Skin epidermis (tissue), 12 donors: ENCODE results near the gene LACRT.
"Not testable (repeated sequence)": the region's sequence is repeated elsewhere in the genome, so short reads cannot be mapped to it uniquely, and the experiment has no call there.

Source experiments
- H3K27ac ChIP-seq, 21 experiments: fragments of 200-600 bp; sonication (generic) in 11 of 21; one replicate each; pipeline ENCODE4 v1.5.0; 2020; ENCODE audit warnings: mild to moderate bottlenecking in 3 of 21, inconsistent platforms in 2 of 21, moderate library complexity in 2 of 21
- H3K4me3 ChIP-seq, 7 experiments: fragments of 200-600 bp; sonication (generic) in 2 of 7; one replicate each; pipeline ENCODE4 v1.5.0; 2020; ENCODE audit warnings: inconsistent platforms in 2 of 7, mild to moderate bottlenecking in 2 of 7, moderate library complexity in 1 of 7

Gene LACRT

DNA sequence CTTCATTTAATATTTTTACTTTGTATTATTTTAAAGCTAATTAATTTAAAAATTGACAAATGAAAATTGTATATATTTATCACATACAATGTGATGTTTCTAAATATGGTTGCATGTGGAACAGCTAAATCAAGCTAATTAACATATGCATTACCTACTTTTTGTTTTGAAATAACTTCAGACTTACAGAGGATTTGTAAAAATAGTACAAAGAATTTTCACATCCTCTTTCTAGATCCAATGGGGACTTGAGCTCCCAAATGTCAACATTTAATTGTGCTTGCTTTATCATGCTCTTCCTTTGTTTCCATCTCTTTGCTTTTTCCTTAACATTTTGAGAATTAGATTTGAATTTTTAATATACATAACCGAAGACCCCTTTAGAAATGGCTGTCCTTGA, 6.9 kb upstream of the LACRT start:
- H3K27ac ChIP-seq, result no peak overlapping the region
- H3K4me3 ChIP-seq, result no peak overlapping the region

DNA sequence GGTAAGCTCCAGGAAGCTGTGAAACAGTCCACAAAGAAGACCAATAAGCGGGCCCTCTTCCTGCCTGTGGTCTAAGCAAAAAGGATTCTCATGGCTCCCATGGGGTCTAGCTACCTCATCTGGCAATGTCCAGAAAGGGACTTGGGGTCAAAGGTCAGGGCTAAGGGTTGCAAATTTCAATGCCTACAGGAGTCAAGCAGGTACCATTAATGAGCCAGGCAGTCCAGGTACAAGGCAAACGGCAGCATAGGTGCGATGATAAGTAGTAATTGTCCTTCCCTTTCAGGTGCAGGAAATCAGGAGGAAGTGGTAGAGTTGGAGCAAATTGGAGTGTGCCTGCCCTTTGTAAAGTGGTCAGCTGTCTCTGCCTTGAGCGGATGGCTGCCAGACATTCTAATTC, 6.4 kb upstream of the LACRT start:
- no peak overlapping the region for H3K4me3 ChIP-seq
- H3K27ac ChIP-seq, result no peak overlapping the region

DNA sequence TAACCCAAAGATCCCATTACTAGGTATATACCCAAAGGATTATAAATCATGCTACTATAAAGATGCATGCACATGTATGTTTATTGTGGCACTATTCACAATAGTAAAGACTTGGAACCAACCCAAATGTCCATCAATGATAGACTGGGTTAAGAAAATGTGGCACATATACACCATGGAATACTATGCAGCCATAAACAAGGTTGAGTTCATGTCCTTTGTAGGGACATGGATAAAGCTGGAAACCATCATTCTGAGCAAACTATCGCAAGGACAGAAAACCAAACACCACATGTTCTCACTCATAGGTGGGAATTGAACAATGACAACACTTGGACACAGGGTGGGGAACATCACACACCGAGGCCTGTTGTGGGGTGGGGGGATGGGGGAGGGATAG, 4.4 kb upstream of the LACRT start:
- H3K4me3 ChIP-seq, H3K27ac ChIP-seq: not testable (repeated sequence)

DNA sequence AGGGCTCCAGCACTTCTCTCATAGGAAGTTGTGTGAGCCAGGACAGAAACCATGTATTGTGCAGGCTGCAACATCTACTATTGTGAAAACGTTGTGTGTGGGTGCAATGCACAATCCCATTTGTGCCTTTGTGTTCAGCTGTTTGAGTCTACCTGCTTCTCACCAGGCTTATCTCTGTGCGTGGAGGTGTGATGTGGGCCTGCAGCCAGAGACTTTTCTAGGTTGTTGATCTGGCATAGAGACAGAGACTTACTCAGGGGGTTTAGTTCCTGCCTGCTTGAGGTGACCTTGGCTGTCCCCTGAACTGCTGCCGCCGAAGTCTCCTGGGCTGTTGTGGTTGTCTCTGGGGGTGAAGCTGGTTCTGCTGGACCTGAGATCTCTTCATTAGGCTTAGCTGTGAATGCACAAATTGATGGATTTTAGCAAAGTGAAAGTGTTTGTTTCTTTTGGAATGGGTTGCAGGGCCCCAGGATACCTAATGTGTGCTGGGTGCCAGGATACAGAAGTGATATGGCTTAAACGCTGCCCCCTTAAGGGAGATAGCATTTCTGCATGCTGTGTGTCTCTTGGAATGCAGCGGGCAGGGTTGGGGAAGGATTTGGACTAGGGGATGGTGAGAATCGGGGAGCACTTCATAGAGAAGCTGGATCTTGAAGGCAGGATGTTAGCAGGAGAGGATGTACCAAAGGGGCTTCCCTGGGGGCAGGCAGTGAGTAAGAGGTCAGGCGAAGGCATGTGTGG, 2.5 kb downstream of the LACRT start:
- H3K27ac ChIP-seq, result no peak overlapping the region
- H3K4me3 ChIP-seq, result no peak overlapping the region

DNA sequence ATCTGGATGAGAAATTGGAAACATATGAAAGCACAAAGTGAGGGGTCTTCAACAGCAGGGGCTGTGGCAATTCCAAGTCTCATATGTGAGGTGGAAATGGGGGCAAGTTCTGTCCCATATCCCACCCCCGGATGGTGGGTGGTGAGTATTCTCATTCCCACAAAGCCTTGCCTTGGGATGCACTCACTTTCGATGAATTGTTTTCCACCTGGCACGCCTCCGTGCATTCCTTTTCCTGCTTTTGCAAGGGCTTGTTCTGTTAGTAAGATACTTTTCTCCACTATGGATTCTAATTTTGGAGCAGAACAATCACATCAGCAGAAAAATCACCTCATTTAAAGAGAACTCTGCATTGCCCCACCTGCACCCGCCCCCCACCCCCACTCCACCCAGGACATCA, 3.1 kb downstream of the LACRT start:
- no peak overlapping the region for H3K27ac ChIP-seq

DNA sequence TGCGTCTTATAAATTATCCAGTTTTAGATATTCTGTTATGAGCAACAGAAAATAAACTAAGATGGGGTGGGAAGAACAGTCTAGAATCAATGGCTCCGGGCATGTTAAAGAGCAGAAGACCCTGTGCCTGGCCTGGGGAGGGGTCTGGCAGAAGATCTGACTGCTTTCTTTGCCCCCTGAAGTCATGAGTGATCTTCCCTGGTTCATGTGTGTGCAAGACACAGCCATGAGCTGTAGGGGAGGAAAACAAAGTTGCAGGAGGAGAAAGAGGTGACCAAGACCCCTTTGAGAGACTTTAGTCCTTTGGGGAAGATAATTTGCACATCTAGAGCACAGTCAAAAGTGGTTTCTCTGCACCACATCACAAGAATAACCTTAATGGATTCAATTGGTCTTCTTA, 4.8 kb downstream of the LACRT start:
- H3K27ac ChIP-seq, result no peak overlapping the region
- H3K4me3 ChIP-seq, result no peak overlapping the region

More for the DNA sequence above, 3.1 kb downstream of the LACRT start:
- H3K4me3 ChIP-seq, result no peak overlapping the region

DNA sequence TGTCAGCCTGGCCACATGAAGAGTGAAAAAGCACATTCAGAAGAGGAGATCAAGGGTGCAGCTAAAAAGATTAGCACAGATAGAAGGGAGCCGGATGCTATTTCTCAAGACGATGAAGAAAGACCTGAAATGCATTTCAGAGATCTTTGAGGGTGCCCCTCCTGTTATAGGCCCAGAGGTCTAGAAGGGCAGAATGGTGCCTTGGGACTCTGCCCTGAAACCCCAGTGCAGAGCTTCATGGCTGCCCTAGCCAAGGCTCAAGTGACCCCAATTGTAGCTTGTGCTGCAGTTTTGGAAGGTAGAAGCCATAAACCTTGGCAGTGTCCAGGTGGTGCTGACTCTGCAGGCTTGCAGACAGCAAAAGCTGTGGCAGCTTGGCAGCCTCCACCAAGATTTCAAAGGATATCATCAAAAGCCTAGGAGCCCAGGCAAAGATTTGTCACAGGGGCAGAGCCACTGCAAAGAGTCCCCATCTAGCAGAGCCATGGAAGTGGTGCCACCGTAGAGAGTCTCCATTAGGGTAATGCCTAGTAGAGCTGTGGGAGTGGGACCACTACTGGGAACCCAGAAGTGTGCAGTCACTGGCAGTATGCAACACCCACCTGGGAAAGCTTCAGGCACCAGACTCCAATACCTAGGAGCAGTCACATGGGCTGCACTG, 6.4 kb downstream of the LACRT start:
- no peak overlapping the region for H3K27ac ChIP-seq
- no peak overlapping the region for H3K4me3 ChIP-seq

DNA sequence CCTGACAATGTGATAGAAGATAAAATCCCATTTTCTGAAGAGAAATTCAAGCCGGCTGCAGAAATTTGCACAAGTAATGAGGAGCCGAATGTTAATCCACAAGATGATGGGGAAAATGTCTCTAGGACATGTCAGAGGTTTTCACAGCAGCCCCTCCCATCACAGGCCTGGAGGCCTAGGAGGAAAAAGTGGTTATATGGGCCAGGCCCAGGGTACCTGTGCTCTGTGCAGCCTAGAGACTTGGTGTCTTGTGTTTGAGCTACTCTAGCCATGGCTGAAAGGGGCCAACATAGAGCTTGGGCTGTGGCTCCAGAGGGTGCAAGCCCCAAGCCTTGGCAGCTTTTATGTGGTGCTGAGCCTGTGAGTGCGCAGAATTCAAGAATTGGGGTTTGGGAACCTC, 7.4 kb downstream of the LACRT start:
- Histone ChIP-seq H3K27ac (no peak overlapping the region), H3K4me3 (no peak overlapping the region)

DNA sequence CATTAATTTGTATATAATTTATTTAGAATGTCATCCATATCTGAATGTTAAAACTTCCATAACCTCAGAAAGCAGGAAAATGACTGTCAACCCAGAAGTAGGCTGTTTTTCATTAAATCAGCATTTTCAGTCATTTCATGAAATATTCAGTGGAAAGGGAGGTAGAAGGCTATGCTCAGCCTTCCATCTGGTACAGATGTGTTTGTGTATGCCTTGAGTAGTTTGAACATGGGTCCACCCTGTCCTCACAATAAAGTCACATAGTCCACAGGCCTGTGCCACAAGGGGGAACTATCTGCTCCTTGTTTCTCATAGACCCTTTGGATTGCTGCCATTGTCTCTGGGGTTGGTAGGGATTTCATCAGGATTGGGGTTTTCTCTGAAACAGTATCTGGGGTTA, 9.1 kb downstream of the LACRT start:
- no peak overlapping the region for H3K4me3 ChIP-seq
- H3K27ac ChIP-seq, result no peak overlapping the region

DNA sequence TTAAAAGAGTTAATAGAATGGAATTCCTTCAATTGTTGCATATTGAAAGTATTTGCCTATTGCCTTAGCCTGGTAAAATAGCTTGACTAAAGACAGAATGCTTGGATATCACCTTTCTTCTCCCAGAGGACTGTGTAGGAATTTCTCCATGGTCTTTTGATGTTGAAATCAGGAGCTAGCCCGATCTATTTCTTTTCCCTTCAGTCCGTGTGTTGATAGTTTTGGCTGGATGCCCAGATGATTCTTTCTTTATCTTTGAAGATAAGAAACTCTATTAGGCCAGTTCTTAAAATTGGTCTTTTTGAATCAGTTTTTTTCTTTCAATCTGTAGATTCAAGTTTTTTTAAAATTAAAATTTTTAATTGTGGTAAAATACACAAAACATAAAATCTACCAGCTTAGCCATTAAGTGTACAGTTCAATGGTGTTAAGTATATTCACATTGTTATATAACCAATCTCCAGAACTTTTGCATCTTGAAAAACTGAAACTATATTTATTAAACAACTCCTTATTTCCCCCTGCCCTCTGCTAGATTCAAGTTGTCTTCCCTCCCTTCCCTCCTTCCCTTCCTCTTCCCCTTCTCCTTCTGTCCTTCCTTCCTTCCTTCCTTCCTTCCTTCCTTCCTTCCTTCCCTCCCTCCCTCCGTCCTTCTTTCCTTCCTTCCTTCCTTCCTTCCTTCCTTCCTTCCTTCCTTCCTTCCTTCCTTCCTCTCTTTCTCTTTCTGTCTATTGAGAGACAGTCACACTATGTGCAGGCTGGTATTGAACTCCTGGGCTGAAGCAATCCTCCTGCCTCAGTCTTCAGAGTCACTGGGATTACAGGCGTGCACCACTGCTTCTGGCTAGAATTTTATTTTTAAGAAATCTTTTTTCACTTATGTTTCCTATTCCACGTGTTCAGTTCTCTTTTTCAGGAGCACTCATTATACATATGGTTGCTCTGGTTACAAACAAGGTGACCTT, 10.1 kb downstream of the LACRT start:
- Histone ChIP-seq H3K27ac (no peak overlapping the region), H3K4me3 (no peak overlapping the region)

DNA sequence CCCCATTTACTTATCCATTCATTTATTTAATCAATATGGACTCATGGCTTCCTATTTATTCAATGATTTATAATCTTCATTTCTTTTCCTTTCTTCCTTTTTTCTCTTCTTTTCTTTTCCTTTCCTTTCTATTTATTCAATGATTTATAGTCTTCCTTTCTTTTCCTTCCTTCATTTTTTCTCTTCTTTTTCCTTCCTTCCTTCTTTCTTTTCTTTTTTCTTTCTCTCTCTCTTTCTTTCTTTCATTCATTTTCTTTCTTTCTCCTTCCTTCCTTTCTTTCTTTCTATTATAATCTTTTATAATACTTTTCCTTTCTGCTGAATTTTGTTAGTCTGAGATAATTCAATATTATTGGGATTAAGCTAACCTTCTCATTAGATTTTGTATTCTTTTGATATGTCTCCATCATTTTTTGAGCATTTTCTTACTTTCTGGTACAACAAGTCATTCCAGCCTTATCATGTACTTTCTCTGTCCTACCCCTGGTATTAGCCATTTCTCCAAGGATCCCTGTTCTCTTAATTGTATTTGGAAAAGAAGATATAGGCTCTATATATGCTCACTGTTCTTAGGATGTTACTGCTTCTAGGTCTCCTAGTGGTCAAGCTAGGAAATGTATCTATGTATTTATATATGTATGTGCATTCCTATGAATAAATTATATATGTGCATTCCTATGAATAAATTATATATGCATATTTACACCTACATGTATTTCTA, 12.1 kb downstream of the LACRT start:
- H3K4me3 ChIP-seq, result no peak overlapping the region
- H3K27ac ChIP-seq, result no peak overlapping the region

DNA sequence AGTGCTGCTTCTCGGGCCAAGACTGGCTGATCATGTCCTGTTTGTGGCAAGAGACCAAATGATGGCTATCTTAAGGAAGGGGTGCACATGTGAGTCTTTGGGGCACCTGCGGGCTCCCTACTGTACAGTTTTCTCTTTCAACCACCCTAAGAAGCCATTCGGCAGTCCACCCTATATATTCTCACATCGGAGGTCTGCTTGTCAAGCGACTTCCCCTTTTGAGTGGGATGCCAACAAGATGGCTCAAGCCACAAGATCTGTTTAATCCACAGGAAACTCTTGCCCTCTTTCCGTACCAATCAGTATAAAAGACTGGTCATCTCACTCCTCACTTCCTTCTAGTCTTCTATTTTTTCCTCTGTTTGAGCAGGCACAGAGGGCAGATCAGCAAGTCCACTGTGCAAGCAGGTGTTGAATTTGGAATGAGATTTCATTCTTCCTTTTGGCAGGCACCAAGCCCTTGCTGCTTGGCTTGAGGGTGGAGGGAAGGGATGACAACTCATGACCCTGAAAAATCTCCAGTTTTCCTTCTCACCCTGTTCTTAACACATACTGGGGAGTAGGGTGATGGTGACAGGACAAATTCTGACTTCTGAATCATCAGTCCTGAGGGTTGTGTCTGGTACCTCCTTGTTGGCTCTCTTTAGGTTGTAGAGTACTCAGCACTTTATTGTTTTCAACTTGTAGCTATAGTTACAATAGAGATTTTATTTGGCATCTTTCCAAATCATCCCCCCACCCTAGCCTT, 17.6 kb downstream of the LACRT start:
- no peak overlapping the region for H3K27ac ChIP-seq

DNA sequence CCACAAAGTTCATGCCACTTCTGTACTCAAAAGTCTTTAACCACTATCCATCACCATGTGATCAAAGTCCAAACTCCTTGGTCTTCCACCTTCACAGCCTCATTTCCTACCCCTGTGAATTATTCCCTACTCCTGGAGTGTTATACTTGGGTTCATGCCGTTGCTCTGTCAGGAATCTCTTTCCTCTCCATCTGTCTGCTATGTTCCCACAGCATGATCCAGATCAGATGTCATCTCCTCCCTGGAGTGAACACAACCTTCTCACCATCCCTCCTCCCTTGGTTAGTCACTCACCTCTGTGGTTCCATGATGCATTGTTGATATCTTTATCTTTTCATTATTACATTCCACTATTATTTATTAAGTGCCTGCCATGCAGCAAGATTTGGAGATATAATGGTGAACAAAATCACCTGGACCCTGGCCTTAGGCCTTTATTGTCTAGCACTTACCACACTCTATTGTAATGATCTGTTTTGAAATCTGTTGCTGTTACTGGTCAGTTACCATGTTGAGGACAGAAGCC, 22.4 kb downstream of the LACRT start:
- Histone ChIP-seq H3K4me3 (no peak overlapping the region), H3K27ac (no peak overlapping the region)

More for the DNA sequence above, 17.6 kb downstream of the LACRT start:
- no peak overlapping the region for H3K4me3 ChIP-seq

DNA sequence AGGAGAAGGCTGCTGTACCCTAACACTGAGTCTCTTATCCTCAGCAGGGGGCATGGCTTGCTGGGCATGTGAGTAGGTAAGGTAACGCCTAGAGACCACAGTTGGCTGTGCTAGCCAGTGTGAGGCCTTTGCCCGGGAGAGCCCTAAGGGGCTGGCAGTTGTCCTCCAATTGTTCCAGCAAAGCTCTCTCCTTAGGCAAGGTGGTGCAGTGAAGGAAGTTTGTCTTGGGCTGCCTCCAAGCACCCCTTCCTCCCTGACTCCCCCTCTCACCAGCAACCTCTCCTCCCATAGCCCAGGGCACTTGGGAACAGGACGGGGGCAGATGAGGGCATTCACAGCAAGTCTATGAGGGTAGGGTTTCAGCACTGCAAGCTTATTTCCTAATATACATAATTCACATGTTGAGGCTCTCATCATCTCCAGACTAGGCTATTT, 23.0 kb downstream of the LACRT start:
- Histone ChIP-seq H3K4me3 (no peak overlapping the region), H3K27ac (no peak overlapping the region)

DNA sequence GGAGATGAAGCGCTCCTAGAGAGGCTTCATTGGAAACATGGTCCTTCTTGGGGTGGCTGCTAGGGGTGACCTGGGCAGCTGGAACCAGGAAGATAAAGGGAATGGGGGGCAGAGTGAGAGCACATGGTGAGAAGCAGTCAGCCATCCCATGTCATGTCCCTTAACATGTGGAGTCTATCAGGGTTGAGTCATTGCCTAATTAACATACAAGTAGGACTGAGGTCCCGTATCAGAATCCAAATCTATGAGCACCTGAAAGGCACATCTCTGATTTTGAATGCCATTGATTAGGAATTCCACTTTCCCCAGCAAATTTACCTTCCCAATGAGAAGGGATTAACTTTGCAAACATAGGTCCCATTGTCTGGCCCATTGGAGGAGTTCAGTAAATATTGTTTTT, 25.9 kb downstream of the LACRT start:
- no peak overlapping the region for H3K4me3 ChIP-seq
- H3K27ac ChIP-seq, result no peak overlapping the region

DNA sequence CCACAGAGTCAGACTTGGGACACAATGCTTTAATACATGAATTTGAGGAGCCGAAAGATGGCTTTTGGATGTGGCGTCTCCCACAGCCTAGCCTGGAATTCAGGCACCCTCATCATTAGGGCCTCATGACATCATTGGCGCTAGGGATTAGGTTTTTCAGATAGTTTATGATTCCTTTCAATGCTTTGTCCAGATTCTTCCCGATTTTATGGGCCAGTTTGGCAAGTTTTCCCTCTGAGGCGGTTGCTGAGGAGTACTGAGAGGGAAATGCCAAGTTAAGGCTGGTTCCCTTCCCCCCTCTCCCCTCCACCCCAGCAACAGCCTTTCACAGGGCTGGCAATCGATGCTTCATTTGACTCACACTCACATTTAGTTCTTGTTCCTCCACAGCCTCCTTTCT, 26.5 kb downstream of the LACRT start:
- Histone ChIP-seq H3K27ac (no peak overlapping the region), H3K4me3 (no peak overlapping the region)

DNA sequence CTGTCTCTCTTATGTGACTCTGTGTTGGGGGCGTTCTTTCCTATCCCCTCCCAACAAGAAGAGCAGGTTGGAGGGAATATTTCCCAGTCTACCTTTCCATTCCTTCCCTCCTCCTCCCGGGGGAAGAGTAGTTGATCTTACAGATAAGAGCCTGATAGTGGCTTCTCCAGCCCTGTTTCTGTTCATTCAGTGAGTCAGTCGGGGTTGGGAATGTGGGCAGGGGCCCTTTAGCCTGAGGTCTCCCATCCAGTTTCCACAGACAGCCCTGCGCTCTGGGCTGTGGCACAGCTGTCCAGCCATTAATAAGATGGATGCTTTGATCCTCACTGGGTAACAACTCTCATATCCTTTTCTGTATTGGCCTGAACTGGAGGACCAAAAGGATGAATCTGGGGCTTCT, 28.1 kb downstream of the LACRT start:
- Histone ChIP-seq H3K27ac (no peak overlapping the region), H3K4me3 (no peak overlapping the region)

DNA sequence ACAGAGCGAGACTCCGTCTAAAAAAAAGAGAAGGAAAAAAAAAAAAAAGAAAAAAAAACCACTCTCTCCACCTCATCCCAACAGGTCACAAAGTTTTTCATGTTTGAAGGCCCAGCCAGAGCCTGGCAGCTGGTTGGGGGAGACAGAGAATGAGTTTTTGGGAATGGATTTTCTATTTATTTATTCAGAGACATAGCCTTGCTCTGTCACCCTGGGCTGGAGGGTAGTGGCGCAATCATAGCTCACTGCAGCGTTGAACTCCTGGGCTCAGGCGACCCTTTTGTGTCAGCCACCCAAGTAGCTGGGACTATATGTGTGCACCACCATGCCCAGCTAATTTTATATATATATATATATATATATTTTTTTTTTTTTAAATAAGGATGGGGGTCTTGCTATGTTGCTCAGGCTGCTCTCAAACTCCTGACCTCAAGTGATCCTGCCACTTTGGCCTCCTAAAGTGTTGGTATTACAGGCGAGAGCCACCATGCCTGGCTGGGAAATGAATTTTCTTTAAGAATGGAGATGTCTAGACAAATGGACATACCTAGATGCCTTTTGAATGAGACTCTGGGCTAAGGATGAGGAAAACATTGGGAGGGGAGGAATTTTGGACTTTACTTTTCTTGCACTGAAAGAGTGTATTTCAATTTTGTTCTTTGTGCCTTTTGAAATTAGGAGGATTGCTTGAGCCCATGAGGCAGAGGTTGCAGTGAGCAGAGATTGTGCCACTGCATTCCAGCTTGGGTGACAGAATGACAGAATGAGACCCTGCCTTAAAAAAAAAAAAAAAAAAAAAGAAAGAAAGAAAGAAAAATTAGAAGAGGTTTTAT, 29.3 kb downstream of the LACRT start:
- Histone ChIP-seq H3K27ac (no peak overlapping the region), H3K4me3 (no peak overlapping the region)
